ENCODE data around the gene CDC42BPG.
A peak's percentile ranks its signal among the peaks of the same experiment; 100 is the strongest.

Gene CDC42BPG, protein sequence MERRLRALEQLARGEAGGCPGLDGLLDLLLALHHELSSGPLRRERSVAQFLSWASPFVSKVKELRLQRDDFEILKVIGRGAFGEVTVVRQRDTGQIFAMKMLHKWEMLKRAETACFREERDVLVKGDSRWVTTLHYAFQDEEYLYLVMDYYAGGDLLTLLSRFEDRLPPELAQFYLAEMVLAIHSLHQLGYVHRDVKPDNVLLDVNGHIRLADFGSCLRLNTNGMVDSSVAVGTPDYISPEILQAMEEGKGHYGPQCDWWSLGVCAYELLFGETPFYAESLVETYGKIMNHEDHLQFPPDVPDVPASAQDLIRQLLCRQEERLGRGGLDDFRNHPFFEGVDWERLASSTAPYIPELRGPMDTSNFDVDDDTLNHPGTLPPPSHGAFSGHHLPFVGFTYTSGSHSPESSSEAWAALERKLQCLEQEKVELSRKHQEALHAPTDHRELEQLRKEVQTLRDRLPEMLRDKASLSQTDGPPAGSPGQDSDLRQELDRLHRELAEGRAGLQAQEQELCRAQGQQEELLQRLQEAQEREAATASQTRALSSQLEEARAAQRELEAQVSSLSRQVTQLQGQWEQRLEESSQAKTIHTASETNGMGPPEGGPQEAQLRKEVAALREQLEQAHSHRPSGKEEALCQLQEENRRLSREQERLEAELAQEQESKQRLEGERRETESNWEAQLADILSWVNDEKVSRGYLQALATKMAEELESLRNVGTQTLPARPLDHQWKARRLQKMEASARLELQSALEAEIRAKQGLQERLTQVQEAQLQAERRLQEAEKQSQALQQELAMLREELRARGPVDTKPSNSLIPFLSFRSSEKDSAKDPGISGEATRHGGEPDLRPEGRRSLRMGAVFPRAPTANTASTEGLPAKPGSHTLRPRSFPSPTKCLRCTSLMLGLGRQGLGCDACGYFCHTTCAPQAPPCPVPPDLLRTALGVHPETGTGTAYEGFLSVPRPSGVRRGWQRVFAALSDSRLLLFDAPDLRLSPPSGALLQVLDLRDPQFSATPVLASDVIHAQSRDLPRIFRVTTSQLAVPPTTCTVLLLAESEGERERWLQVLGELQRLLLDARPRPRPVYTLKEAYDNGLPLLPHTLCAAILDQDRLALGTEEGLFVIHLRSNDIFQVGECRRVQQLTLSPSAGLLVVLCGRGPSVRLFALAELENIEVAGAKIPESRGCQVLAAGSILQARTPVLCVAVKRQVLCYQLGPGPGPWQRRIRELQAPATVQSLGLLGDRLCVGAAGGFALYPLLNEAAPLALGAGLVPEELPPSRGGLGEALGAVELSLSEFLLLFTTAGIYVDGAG (N-terminal part only)

DNA sequence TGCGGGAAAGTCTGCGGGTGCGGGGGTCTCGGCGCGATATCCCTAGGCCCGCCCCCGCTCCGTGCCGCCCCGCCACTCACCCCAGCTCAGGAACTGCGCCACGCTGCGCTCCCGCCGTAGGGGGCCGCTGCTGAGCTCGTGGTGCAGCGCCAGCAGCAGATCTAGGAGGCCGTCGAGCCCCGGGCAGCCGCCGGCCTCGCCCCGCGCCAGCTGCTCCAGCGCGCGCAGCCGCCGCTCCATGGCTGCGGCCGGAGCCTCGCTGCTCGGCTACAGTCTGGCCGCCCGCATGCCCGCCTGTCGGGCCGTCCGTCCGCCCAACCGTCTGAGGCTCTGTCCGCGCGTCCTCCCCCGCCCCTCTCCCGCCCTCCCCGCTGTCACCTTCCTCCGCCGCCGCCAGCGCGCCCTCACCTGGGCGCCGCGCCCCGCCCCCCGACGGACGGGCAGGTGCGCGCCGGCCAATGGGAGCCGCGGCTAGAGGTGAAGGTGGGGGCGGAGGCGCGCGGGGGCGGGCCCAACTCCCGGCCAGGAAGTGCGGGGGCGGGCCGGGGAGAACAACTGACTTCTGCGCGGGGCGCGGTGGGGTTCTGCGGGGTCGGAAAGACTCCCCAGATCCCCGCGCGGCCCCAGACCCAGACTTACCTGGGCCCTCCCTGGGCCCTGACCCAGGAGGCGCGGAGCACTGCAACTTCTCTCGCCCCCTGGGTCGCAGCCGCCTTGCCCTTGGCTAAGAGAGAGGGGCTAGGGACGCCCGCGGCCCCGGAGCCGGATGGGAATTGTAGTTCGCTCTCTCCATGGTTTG lies at the start of gene CDC42BPG:
Gene CDC42BPG (minus strand): TSS at position 324 of the 799 bp plus-strand sequence. CDS start 84 bp downstream, at position 240.
- no peak for DNase-seq (ENCODE audit: extremely low read depth, low read depth)

DNA sequence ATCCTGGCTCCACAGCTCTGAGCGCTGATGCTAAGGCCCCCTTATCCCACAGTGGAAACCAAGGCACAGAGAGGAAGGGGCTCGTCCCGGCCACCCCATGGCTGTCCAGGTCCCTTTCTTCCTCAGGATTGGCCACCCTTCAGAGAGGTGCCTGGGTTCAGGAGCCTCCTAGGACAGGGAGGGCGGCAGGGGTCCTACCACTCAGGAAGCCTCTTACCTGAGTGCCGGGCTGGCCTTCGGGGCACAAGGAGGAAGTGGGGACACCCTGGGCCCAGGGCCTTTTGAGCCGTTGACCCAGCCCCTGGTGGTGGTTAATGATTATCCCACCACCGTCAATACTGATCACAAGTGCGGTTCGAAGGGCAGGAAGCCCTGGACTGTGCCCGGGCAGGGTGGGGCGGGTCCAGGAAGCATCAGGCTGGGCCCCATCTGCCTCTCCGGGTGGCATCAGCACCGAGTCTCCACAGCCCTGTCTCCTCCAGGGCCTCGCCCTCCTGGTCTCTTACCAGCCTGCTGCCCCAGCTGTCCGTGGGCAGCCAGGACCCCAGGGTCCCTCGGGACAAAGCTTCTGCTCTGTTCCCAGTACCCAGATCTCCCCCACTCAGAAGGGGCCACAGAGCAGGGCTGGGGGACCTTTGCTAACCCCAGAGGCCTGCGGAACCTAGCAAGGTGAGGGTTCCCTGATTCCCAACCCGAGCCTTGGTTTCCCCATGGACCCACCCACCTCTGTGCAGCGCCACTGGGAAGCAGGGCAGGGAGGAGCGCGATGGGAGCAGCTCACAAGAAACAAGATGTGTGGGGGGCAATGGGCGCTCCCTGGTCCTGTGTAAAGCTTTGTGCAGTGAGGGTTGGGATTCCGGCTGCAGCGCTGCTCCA lies 49.0 kb upstream of the CDC42BPG start:
- DNase-seq (ENCODE audit: extremely low read depth, low read depth) = no peak
- TF ChIP-seq, protein P1, sequence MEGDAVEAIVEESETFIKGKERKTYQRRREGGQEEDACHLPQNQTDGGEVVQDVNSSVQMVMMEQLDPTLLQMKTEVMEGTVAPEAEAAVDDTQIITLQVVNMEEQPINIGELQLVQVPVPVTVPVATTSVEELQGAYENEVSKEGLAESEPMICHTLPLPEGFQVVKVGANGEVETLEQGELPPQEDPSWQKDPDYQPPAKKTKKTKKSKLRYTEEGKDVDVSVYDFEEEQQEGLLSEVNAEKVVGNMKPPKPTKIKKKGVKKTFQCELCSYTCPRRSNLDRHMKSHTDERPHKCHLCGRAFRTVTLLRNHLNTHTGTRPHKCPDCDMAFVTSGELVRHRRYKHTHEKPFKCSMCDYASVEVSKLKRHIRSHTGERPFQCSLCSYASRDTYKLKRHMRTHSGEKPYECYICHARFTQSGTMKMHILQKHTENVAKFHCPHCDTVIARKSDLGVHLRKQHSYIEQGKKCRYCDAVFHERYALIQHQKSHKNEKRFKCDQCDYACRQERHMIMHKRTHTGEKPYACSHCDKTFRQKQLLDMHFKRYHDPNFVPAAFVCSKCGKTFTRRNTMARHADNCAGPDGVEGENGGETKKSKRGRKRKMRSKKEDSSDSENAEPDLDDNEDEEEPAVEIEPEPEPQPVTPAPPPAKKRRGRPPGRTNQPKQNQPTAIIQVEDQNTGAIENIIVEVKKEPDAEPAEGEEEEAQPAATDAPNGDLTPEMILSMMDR (IDR thresholded peaks at IDR 0.05; ENCODE audit: low read depth, low read length) = no peak

More for the DNA sequence above, at the start of gene CDC42BPG:
- TF ChIP-seq, protein P1 (IDR thresholded peaks at IDR 0.05; ENCODE audit: low read depth, low read length) = peak; percentile 52

DNA sequence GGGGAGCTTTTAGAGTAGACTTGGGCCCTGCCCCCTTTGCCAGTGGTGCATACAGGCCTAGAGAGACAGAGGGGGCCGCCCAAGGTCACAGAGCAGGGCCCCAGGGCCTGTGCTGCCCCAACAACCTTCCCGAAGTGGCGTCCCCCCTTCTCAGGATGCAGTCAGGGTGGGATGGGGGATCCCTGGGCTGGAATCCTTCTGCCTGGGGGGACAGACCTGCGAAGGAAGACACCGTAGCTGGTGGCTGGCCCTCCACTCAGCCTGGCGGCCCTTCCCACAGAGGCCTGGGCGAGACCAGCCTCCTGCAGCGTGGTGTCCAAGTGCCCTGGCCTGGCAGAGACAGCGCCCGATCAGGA lies 48.4 kb upstream of the CDC42BPG start:
- TF ChIP-seq, protein P1 (IDR thresholded peaks at IDR 0.05; ENCODE audit: low read depth, low read length) = no peak
- no peak for DNase-seq (ENCODE audit: extremely low read depth, low read depth)

DNA sequence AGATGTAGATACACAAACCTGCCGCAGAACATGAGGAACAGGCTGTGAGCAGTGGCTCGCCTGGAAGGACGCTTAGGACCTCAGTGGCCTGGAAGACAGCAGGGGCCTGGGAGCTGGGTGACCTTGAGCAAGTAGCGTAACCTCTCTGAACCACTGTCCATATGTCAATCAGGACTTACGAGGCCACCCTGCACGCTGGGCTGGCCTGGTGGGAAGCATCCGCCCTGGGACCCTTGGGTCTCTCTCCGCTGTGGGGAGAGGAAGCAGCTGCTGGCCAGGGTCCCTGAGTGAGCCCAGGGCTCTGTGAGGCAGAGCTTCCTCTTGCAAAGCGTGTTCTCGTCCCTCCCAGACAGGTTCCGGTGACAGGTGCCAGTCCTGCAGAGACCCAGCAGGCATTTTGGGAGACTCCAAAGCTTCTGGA lies 48.0 kb upstream of the CDC42BPG start:
- TF ChIP-seq, protein P1 (IDR thresholded peaks at IDR 0.05; ENCODE audit: low read depth, low read length) = no peak
- DNase-seq (ENCODE audit: extremely low read depth, low read depth) = no peak

DNA sequence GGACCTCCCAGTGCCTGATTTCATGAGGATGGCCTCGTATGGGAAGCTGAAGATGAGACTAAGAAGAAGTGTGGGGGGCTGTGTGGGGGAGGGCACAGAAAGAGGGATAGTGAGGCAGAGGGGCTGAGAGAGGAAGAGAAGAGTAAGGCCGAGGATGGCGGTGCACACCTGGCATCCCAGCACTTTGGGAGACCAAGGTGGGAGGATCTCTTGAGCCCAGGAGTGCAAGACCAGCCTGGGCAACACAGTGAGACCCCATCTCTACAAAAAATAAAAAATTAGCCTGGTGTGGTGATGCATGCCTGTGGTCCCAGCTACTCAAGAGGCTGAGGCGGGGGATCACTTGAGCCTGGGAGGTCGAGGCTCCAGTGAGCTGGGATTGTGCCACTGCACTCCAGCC lies 47.4 kb upstream of the CDC42BPG start:
- DNase-seq (ENCODE audit: extremely low read depth, low read depth) = no peak
- TF ChIP-seq, protein P1 (IDR thresholded peaks at IDR 0.05; ENCODE audit: low read depth, low read length) = no peak

All from AG09319 (cell line).